SW480 (cell line): ENCODE measurements around the gene ENTREP1.
A peak's percentile ranks its signal among the peaks of the same experiment; 100 is the strongest.
"Not testable (repeated sequence)": the region's sequence is repeated elsewhere in the genome, so short reads cannot be mapped to it uniquely, and the experiment has no call there.

ENCODE experiments used
- DNase-seq: peaks from one replicate; pipeline ENCODE4 v3.0.0-alpha.2; 2016; ENCODE audit warnings: low spot score

Gene ENTREP1

GRCh38 chr9:69411931-69412740, 87.1 kb downstream of the ENTREP1 start:
- DNase-seq: no peak

GRCh38 chr9:69412741-69413150, 87.7 kb downstream of the ENTREP1 start:
- peak; percentile 45 for DNase-seq

DNA sequence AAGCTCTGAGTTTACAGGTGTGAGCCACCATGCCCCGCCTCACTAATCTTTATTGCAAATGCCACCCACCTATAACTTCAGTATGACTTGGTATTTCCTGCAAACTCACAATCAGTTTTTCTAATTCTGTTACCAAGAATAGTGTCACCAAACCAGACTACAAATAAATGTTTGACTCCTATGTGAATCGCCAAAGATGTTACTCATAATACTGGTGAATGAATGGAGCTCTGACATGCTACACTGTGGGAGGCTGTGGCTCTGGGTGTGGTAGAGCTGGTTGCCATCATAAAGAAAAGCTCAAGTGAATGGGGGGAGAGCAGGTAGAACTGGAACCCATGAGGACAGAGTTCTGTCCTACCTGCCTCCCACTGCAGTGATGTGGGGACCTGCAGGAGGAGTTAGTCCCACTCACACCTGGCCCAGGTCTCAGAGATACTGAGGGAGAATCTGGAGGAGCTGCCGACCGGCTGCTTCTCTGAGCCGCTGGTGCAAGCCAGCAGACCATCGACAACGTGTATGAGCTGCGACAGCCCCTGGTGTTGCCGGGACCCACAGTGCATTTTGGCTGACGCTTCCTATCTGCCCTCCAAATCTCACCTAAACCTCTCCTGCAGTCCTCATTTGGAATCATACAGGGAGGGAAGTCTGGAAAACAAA, 95.7 kb downstream of the ENTREP1 start:
- DNase-seq: no peak

GRCh38 chr9:69421908-69422801, 97.1 kb downstream of the ENTREP1 start:
- DNase-seq: peak; percentile 57

DNA sequence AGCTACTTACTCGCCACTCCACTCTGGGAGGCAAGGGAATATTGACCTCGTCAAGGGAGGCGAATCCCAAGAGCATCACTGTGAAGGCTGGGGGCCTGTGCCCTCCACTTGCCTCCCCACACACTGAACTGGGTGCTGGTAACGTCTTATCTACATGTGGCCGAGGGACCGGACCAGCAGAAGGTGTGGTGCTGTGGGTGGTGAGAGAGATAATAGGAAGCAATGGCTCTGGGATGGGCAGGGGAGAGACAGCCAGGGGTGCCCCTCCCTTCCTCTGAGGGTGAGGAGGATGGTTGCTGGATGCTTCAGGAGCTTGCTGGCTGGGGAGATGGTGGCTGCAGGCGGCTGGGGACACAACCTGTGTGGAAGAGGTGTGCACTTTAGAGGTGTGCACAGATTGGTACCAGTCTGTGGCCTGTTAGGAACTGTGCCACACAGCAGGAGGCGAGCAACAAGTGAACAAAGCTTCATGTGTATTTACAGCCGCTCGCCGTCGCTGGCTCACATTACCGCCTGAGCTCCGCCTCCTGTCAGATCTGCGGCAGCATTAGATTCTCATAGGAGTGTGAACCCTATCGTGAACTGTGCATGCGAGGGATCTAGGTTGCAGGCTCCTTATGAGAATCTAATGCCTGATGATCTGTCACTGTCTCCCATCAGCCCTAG, 100.3 kb downstream of the ENTREP1 start:
- DNase-seq: no peak

GRCh38 chr9:69427286-69427685, 102.3 kb downstream of the ENTREP1 start:
- no peak for DNase-seq

DNA sequence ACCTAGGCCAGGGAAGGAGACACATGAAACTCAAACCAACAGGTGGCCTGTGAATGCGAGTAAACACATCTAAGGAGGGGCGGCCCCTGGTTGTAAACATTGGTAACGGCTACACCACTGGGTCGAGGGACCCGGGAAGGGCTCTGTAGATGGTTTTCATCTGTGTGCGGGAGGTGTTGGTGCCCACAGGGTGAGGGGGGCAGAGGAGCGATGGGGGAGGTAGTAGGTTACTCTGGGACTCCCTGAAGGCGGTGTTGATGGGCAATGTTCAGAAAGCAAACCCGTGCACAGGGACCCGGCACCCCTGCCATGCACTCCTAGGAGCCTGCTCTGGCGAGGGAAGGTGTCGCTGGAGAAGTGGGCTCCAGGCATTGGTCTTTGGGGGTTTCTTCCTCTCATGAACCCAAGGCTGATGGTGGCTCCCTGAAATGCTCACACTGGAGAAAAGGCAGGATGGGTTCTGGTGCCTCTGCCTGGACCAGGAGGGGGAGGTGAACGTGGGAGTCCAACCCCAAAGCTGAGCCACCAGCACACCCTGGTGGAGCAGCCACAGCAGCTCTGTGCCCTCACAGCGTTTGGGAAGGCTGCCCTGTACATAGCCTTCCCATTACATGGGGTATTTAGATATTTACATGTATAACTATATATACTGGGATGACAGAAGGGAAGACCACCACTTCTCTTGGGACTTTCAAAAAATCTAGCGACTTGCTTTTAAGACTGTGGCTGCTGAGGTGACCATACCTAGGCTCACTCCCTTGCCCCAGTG, 103.2 kb downstream of the ENTREP1 start:
- DNase-seq: no peak

GRCh38 chr9:69429281-69429680, 104.3 kb downstream of the ENTREP1 start:
- DNase-seq: no peak

- DNase-seq: no peak
Measured at GRCh38 chr9:69430206-69430605, 105.2 kb downstream of the ENTREP1 start.

- DNase-seq: no peak
Measured at GRCh38 chr9:69431203-69431602, 106.2 kb downstream of the ENTREP1 start.

GRCh38 chr9:69431777-69432176, 106.8 kb downstream of the ENTREP1 start:
- DNase-seq: no peak

DNA sequence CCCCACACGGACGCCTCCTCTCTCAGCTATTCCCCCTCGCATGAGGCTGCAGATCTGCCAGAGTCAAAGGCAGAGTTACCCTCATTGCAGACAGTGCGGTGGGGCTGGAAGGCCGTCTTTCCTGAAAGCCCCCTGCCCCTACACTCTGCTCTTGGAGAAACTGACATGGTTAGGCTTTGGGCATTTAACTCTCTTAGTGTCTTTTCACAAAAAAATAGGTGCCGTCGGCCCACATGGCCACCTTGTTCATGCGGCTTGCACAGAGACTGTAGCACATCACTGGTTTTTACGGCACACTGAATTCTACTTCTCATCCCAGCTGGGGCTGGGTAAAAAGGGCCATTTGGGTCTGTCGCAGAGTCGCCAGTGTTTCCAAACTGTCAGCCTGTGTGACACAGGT, 107.6 kb downstream of the ENTREP1 start:
- DNase-seq: no peak

- DNase-seq: peak; percentile 15
Measured at GRCh38 chr9:69433392-69433791, 108.4 kb downstream of the ENTREP1 start.

DNA sequence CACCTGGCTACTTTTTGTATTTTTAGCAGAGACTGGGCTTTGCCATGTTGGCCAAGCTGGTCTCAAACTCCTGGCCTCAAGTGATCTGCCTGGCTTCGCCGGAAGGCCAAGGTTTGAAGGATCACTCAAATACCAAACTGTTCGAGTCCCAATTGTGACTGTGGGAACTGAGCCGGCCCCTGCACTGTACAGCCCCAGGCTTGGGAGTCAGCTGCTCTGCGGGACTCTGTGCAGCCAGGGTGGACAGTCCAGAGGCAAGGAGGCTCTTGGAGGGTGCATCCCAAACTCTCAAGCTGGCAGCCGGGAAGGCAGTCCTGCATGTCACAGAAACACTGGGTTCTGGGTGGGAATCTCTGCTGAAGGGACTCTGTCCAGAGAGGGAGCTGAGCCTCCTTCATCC, 109.0 kb downstream of the ENTREP1 start:
- no peak for DNase-seq

- not testable (repeated sequence) for DNase-seq
Measured at GRCh38 chr9:69439654-69440053, 114.6 kb downstream of the ENTREP1 start.

GRCh38 chr9:69440254-69440955, 115.4 kb downstream of the ENTREP1 start:
- not testable (repeated sequence) for DNase-seq
